Body of pancreas (tissue), 4 donors: Measurements from ENCODE around the gene TTLL10.

Source experiments
- CTCF ChIP-seq, 7 experiments: fragments of 450-650 bp in 4 of 7; fragments of 200-600 bp in 3 of 7; sonication (generic) in 3 of 7; IDR thresholded peaks; one replicate each; pipeline ENCODE4 v1.5.1; 2016 to 2019; ENCODE audit warnings: antibody characterized with exemption in 7 of 7
- POLR2A ChIP-seq, 3 donors: fragments of 450-650 bp; IDR thresholded peaks; one replicate each; pipeline ENCODE4 v1.6.1; 2016; ENCODE audit warnings: antibody characterized with exemption in 3 of 3, mild to moderate bottlenecking in 2 of 3

- TF ChIP-seq CTCF (IDR thresholded peaks at IDR 0.05) (no peak), POLR2A (IDR thresholded peaks at IDR 0.05) (no peak)
Observed at GRCh38 chr1:1235016-1235744, 61.5 kb downstream of the TTLL10 start.
